Neural cell (in vitro differentiated cells): ENCODE results near the gene GRID2IP. TPM values are rescaled to one million over a fixed set of nuclear protein-coding genes. Genes with fewer than 3 reads are reported as not detected.
"Not testable (repeated sequence)": the region's sequence is repeated elsewhere in the genome, so short reads cannot be mapped to it uniquely, and the experiment has no call there.

Experiments used
- H2AFZ ChIP-seq: fragments of 200-600, 300-800 bp; sonication (generic), shearing (Covaris generic); 2 replicates; pipeline ENCODE4 v1.6.0; 2014; ENCODE audit warnings: low read depth, mild to moderate bottlenecking, antibody characterized with exemption, low read length, moderate library complexity
- H3F3A ChIP-seq: fragments of 200-600 bp; shearing (Covaris generic); 2 replicates; pipeline ENCODE4 v1.6.1; 2016; ENCODE audit warnings: mild to moderate bottlenecking, moderate library complexity, mixed read lengths, antibody characterized with exemption, low read length; ENCODE audit not compliant: insufficient read depth, poor library complexity, severe bottlenecking
- H3K27ac ChIP-seq: fragments of 200-600, 300-800 bp; sonication (generic), shearing (Covaris generic); 2 replicates; pipeline ENCODE4 v1.5.1; 2014; ENCODE audit warnings: mild to moderate bottlenecking, low read length, moderate library complexity
- H3K27me3 ChIP-seq: fragments of 300-800, 200-600 bp; sonication (generic), shearing (Covaris generic); 2 replicates; pipeline ENCODE4 v1.6.0; 2014; ENCODE audit warnings: mild to moderate bottlenecking, low read depth, low read length, moderate library complexity; ENCODE audit not compliant: insufficient read depth
- H3K36me3 ChIP-seq: fragments of 300-800, 200-600 bp; sonication (generic), shearing (Covaris generic); 2 replicates; pipeline ENCODE4 v1.5.1; 2014; ENCODE audit warnings: mild to moderate bottlenecking, antibody characterized with exemption, low read length, moderate library complexity; ENCODE audit not compliant: insufficient read depth
- H3K4me2 ChIP-seq: fragments of 300-800, 200-600 bp; sonication (generic), shearing (Covaris generic); 2 replicates; pipeline ENCODE4 v1.6.0; 2014; ENCODE audit warnings: mild to moderate bottlenecking, low read length
- H3K4me3 ChIP-seq: fragments of 300-800, 200-600 bp; sonication (generic), shearing (Covaris generic); 2 replicates; pipeline ENCODE4 v1.5.1; 2014; ENCODE audit warnings: mild to moderate bottlenecking, low read length, moderate library complexity
- H3K79me2 ChIP-seq: fragments of 200-600 bp; shearing (Covaris generic); replicated peaks from 2 replicates; pipeline ENCODE4 v1.6.0; 2014; ENCODE audit warnings: mild to moderate bottlenecking, low read length, moderate library complexity; ENCODE audit not compliant: insufficient read depth
- H3K9ac ChIP-seq: fragments of 300-800, 200-600 bp; sonication (generic), shearing (Covaris generic); 2 replicates; pipeline ENCODE4 v1.6.1; 2016; ENCODE audit warnings: mild to moderate bottlenecking, low read length, mixed read lengths
- H3K9me2 ChIP-seq: fragments of 200-600 bp; shearing (Covaris generic); 2 replicates; pipeline ENCODE4 v1.6.1; 2016; ENCODE audit warnings: mild to moderate bottlenecking, low read length, mixed read lengths; ENCODE audit not compliant: insufficient read depth
- H3K9me3 ChIP-seq: fragments of 200-600, 300-800 bp; sonication (generic), shearing (Covaris generic); 2 replicates; pipeline ENCODE4 v1.6.1; 2016; ENCODE audit warnings: mild to moderate bottlenecking, mixed run types, low read length, moderate library complexity, mixed read lengths
- H4K20me1 ChIP-seq: fragments of 200-600 bp; shearing (Covaris generic); 2 replicates; pipeline ENCODE4 v1.6.1; 2016; ENCODE audit warnings: mild to moderate bottlenecking, mixed run types; ENCODE audit not compliant: insufficient read depth
- EP300 ChIP-seq: fragments of 450-650 bp; conservative IDR thresholded peaks from 2 replicates; pipeline ENCODE4 v1.6.1; 2014; ENCODE audit warnings: antibody characterized with exemption, mild to moderate bottlenecking, moderate library complexity; ENCODE audit not compliant: poor library complexity, severe bottlenecking
- EZH2 ChIP-seq: fragments of 200-600, 300-800 bp; shearing (Covaris generic), sonication (generic); IDR thresholded peaks from 2 replicates; pipeline ENCODE4 v1.6.1; 2014; ENCODE audit warnings: antibody characterized with exemption, low read length, borderline replicate concordance, mild to moderate bottlenecking; ENCODE audit not compliant: insufficient read depth, poor library complexity, severe bottlenecking
- MXI1 ChIP-seq: fragments of 450-650 bp; conservative IDR thresholded peaks from 2 replicates; pipeline ENCODE4 v1.6.1; 2014; ENCODE audit warnings: antibody characterized with exemption, mild to moderate bottlenecking; ENCODE audit not compliant: poor library complexity, severe bottlenecking
- POLR2AphosphoS5 ChIP-seq: IDR thresholded peaks from 2 replicates; pipeline ENCODE4 v1.6.1; 2012
- RAD21 ChIP-seq: fragments of 450-650 bp; conservative IDR thresholded peaks from 2 replicates; pipeline ENCODE4 v1.6.1; 2014; ENCODE audit warnings: antibody characterized with exemption, mild to moderate bottlenecking, moderate library complexity
- polyA plus RNA-seq: library from polyadenylated mRNA; depleted of rRNA; stranded (reverse); fragments of >200 nt; gene quantifications from 2 replicates; pipeline ENCODE4 v1.2.3, GENCODE V29; 2014
- TF ChIP-seq, protein P1 (sequence below): fragments of 450-650 bp; IDR thresholded peaks from 2 replicates; pipeline ENCODE4 v1.5.1; 2014; ENCODE audit warnings: antibody characterized with exemption, mild to moderate bottlenecking, moderate library complexity; ENCODE audit not compliant: poor library complexity, severe bottlenecking

Gene GRID2IP
- polyA plus RNA-seq, 1 donor from 2014 or later: 0.32 TPM

DNA sequence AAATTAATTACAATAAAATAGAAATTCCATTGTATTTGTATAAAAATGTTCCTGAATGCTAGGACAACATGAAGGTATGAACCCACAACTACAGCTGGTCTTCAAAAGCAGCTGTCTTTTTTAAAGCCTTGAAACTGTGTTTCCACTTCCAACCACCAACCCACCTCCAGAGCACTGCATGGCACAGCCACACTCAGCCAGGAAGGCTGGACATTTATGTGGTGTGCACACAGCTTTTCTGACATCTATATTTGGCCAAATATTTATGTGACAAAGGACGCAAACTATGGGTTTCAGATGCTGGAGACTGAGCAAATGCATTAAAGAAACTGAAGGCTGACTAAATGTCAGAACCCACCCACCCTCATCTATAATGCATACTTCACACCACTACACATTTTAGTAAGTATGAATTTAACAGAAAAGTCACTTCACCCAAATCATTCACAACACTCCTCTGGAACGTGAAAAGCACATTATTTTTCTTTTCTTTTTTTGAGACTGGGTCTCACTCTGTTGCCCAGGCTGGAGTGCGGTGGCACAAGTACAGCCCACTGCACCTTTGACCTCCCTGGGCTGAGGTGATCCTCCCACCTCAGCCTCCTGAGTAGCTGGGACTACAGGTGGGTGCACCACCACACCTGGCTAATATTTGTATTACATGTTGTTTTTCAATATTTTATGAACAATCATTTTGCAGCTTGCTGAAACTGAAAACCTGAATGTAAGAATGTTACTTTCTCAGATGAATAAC is 75.7 kb downstream of the GRID2IP start:
- H3K9ac ChIP-seq: no peak overlapping the region
- TF ChIP-seq MXI1 (no peak), EP300 (no peak), EZH2 (no peak)
- H3K9me2 ChIP-seq: no peaks in the 10 kb centered on the region
- no peaks in the 10 kb centered on the region for H4K20me1 ChIP-seq
- peaks cover 44% of the 10 kb centered on the region for H3K79me2 ChIP-seq
- H3K9me3 ChIP-seq: no peaks in the 10 kb centered on the region
- no peaks in the 10 kb centered on the region for H3K27me3 ChIP-seq
- H3F3A ChIP-seq: no peaks in the 10 kb centered on the region
- H3K36me3 ChIP-seq: no peaks in the 10 kb centered on the region
- H3K4me3 ChIP-seq: no peak overlapping the region
- no peak overlapping the region for H3K27ac ChIP-seq
- H3K4me2 ChIP-seq: no peak overlapping the region
- no peak overlapping the region for H2AFZ ChIP-seq

DNA sequence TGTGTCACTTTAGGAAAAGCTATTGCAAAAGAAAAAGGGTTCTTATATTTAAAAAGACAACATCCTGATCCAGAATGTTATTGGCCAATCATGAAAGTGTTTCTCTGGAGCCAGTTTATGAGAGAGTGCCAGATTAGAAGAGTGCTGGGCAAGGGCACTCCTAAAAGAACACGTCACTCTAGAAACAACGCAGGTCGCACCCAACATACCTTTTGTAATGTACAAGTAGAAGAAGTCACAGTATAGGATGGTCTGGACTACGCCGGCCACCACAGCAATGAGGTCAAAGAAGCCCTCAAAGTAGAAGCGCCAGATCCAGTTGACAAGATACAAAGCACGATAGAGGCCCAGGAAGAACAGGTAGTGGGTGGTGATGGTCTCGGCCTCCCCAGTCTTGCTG is 85.4 kb downstream of the GRID2IP start:
- no peaks in the 10 kb centered on the region for H3F3A ChIP-seq
- no peaks in the 10 kb centered on the region for H3K79me2 ChIP-seq
- H3K27me3 ChIP-seq: no peaks in the 10 kb centered on the region
- H4K20me1 ChIP-seq: no peaks in the 10 kb centered on the region
- H2AFZ ChIP-seq: no peak overlapping the region
- peaks cover 17% of the 10 kb centered on the region for H3K36me3 ChIP-seq
- peaks cover 6% of the 10 kb centered on the region for H3K9me3 ChIP-seq
- no peaks in the 10 kb centered on the region for H3K9me2 ChIP-seq
- no peak overlapping the region for H3K4me3 ChIP-seq
- no peak overlapping the region for H3K4me2 ChIP-seq
- TF ChIP-seq MXI1 (no peak), EP300 (no peak), RAD21 (no peak), POLR2AphosphoS5 (no peak), EZH2 (no peak)
- TF ChIP-seq, protein P1, sequence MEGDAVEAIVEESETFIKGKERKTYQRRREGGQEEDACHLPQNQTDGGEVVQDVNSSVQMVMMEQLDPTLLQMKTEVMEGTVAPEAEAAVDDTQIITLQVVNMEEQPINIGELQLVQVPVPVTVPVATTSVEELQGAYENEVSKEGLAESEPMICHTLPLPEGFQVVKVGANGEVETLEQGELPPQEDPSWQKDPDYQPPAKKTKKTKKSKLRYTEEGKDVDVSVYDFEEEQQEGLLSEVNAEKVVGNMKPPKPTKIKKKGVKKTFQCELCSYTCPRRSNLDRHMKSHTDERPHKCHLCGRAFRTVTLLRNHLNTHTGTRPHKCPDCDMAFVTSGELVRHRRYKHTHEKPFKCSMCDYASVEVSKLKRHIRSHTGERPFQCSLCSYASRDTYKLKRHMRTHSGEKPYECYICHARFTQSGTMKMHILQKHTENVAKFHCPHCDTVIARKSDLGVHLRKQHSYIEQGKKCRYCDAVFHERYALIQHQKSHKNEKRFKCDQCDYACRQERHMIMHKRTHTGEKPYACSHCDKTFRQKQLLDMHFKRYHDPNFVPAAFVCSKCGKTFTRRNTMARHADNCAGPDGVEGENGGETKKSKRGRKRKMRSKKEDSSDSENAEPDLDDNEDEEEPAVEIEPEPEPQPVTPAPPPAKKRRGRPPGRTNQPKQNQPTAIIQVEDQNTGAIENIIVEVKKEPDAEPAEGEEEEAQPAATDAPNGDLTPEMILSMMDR: no peak
- no peak overlapping the region for H3K9ac ChIP-seq
- H3K27ac ChIP-seq: no peak overlapping the region

DNA sequence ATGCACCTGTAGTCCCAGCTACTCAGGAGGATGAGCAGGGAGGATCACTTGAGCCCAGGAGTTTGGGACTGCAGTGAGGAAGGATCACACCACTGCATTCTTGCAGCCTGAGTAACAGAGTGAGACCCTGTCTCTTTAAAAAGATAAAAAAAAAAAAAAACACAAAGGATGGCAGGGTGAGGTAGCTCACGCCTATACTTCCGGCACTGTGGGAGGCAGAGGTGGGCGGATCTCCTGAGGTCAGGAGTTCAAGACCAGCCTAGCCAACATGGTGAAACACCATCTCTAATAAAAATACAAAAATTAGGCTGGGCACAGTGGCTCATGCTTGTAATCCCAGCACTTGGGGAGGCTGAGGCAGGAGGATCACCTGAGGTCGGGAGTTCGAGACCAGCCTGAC is 87.7 kb downstream of the GRID2IP start:
- not testable (repeated sequence) for H3K27ac ChIP-seq, H4K20me1 ChIP-seq, H3K9me2 ChIP-seq, H3K9ac ChIP-seq, H2AFZ ChIP-seq, H3K27me3 ChIP-seq, H3F3A ChIP-seq, H3K4me3 ChIP-seq, H3K79me2 ChIP-seq, H3K4me2 ChIP-seq, H3K9me3 ChIP-seq
- peaks cover 17% of the 10 kb centered on the region for H3K36me3 ChIP-seq
